ENCODE results near the gene NBPF3. TPM values are rescaled to one million over a fixed set of nuclear protein-coding genes. Genes with fewer than 3 reads are reported as not detected.
"Not testable (repeated sequence)": the region's sequence is repeated elsewhere in the genome, so short reads cannot be mapped to it uniquely, and the experiment has no call there.

NBPF3 gene
- total and polyA plus RNA-seq, 12 donors, result 0.58 to 4.6 (median 3.0) TPM

GRCh38 chr1:21428481-21429073 is 11.4 kb upstream of the NBPF3 start:
- peak in 2 of 8 donors; percentile 39 to 44 for ATAC-seq
- not testable (repeated sequence) for H3K36me3 ChIP-seq, H3K9me3 ChIP-seq, H3K4me3 ChIP-seq, H3K4me1 ChIP-seq, DNase-seq, H3K27ac ChIP-seq
- peaks cover 0 to 11% (median 6%) of the 10 kb centered on the region in 7 donors for H3K27me3 ChIP-seq
- WGBS, 2 donors, result 44 to 51% methylated on average over 21 to 39 of the region's 66 CpGs
- intact Hi-C loops (cut with DNase I), result loop anchor here in 3 of 10 donors (5.0 to 10.0 kb wide), 2 partner anchors 46 to 49 kb away; no protein-coding TSS in a partner anchor

DNA sequence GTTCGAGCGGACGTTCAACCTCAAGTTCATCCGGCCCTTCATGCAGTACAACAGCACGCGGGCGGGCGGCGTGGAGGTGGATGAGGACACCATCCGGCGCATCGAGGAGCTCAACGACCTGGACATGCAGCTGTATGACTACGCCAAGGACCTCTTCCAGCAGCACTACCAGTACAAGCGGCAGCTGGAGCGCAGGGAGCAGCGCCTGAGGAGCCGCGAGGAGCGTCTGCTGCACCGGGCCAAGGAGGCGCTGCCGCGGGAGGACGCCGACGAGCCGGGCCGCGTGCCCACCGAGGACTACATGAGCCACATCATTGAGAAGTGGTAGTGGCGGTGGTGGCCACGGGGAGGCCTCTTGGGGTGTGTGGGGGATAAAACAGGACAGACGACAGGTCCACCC is 10.7 kb upstream of the NBPF3 start:
- not testable (repeated sequence) for DNase-seq, H3K27ac ChIP-seq, H3K36me3 ChIP-seq, ATAC-seq, H3K27me3 ChIP-seq, H3K4me3 ChIP-seq, H3K4me1 ChIP-seq, H3K9me3 ChIP-seq
- WGBS, 2 donors, result 90 to 91% methylated on average over 26 to 34 of the region's 34 CpGs
- intact Hi-C loops (cut with DNase I), result loop anchor here in 3 of 10 donors (5.0 to 10.0 kb wide), 2 partner anchors 46 to 48 kb away; no protein-coding TSS in a partner anchor

- H3K27ac ChIP-seq; intact Hi-C loops (cut with DNase I); DNase-seq; H3K4me1 ChIP-seq; H3K36me3 ChIP-seq; ATAC-seq; H3K4me3 ChIP-seq; H3K9me3 ChIP-seq: not testable (repeated sequence)
- peaks cover 0 to 14% (median 8%) of the 10 kb centered on the region in 7 donors for H3K27me3 ChIP-seq
- 89 to 93% methylated on average over 6 of the region's 6 CpGs for WGBS, 2 donors
Observed at GRCh38 chr1:21430875-21431274, 9.1 kb upstream of the NBPF3 start.

DNA sequence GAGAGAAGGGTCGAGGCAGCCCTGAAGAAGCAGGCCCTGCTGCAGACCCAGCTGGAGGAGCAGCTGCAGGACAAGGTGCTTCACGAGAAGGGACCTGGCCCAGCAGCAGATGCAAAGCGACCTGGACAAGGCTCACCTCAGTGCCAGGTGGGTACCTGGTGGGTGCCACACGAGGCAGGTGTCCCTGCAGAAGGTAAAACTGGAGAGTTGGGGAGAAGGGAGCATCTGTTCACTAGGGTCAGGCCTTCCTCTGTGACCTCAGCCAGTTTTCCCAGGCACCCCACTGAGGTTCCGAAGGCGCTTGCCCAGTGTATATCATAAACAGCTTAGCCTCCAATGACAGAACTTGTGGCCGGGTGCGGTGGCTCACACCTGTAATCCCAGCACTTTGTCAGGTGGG is 5.5 kb upstream of the NBPF3 start:
- no peaks in the 10 kb centered on the region for H3K36me3 ChIP-seq
- WGBS, 2 donors, result 88 to 91% methylated on average over 8 of the region's 8 CpGs
- no peak overlapping the region for H3K4me3 ChIP-seq
- H3K9me3 ChIP-seq, result no peaks in the 10 kb centered on the region
- ATAC-seq, result no peak
- TF ChIP-seq, protein P1, sequence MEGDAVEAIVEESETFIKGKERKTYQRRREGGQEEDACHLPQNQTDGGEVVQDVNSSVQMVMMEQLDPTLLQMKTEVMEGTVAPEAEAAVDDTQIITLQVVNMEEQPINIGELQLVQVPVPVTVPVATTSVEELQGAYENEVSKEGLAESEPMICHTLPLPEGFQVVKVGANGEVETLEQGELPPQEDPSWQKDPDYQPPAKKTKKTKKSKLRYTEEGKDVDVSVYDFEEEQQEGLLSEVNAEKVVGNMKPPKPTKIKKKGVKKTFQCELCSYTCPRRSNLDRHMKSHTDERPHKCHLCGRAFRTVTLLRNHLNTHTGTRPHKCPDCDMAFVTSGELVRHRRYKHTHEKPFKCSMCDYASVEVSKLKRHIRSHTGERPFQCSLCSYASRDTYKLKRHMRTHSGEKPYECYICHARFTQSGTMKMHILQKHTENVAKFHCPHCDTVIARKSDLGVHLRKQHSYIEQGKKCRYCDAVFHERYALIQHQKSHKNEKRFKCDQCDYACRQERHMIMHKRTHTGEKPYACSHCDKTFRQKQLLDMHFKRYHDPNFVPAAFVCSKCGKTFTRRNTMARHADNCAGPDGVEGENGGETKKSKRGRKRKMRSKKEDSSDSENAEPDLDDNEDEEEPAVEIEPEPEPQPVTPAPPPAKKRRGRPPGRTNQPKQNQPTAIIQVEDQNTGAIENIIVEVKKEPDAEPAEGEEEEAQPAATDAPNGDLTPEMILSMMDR (IDR thresholded peaks at IDR 0.05), result no peak
- no peak overlapping the region for H3K27ac ChIP-seq
- H3K4me1 ChIP-seq, result peaks cover 0 to 17% (median 6%) of the 10 kb centered on the region in 9 donors
- DNase-seq, result no peak
- intact Hi-C loops (cut with DNase I), result no loop called here
- H3K27me3 ChIP-seq, result peaks cover 0 to 28% (median 7%) of the 10 kb centered on the region in 7 donors

- ATAC-seq, result no peak
- intact Hi-C loops (cut with DNase I), result no loop called here
- TF ChIP-seq, protein P1 (IDR thresholded peaks at IDR 0.05), result no peak
- Histone ChIP-seq H3K9me3 (no peaks in the 10 kb centered on the region), H3K27ac (no peak overlapping the region), H3K27me3 (peaks cover 0 to 43% (median 7%) of the 10 kb centered on the region in 7 donors), H3K4me3 (peak overlapping the region in 4 of 10 donors; percentile 44 to 50 (median 49)), H3K4me1 (peaks cover 3 to 24% (median 14%) of the 10 kb centered on the region in 9 donors), H3K36me3 (no peaks in the 10 kb centered on the region)
- DNase-seq, result no peak
- 83 to 85% methylated on average over 20 of the region's 20 CpGs for WGBS, 2 donors
Observed at GRCh38 chr1:21435646-21436487, 4.1 kb upstream of the NBPF3 start.

All from heart right ventricle (tissue), 16 donors.